ENCODE measurements around the gene LGR6. TPM values are rescaled to one million over a fixed set of nuclear protein-coding genes. Genes with fewer than 3 reads are reported as not detected.

The LGR6 gene
- total RNA-seq, 4 donors from 2014 or later, result 0.12 to 2.8 (median 0.48) TPM

- no peak for TF ChIP-seq POLR2A (IDR thresholded peaks at IDR 0.05)
- TF ChIP-seq POLR2AphosphoS5 (IDR thresholded peaks at IDR 0.05), result no peak
- no peak for TF ChIP-seq EP300 (IDR thresholded peaks at IDR 0.05)
- Histone ChIP-seq H3K4me3 (no peak overlapping the region), H3K9me3 (no peaks in the 10 kb centered on the region), H3K27ac (no peak overlapping the region), H3K36me3 (no peaks in the 10 kb centered on the region), H3K4me1 (no peaks in the 10 kb centered on the region), H3K27me3 (peaks cover 9% of the 10 kb centered on the region)
- ATAC-seq, result no peak
- 86% methylated on average over 1 to 3 of the region's 6 CpGs for WGBS, 2 donors (ENCODE audit: low coverage in 1 of 2)
Measured at GRCh38 chr1:202247104-202247503, 53.5 kb downstream of the LGR6 start.

GRCh38 chr1:202247837-202248795, 54.5 kb downstream of the LGR6 start:
- Histone ChIP-seq H3K4me3 (no peak overlapping the region), H3K9me3 (no peaks in the 10 kb centered on the region), H3K27me3 (peaks cover 19% of the 10 kb centered on the region), H3K4me1 (no peaks in the 10 kb centered on the region), H3K36me3 (no peaks in the 10 kb centered on the region), H3K27ac (no peak overlapping the region)
- WGBS, 2 donors (ENCODE audit: low coverage in 1 of 2), result 50% methylated on average over 2 to 3 of the region's 20 CpGs
- ATAC-seq, result no peak
- TF ChIP-seq CTCF (IDR thresholded peaks at IDR 0.05), result no peak
- TF ChIP-seq POLR2AphosphoS5 (IDR thresholded peaks at IDR 0.05), result no peak
- no peak for TF ChIP-seq EP300 (IDR thresholded peaks at IDR 0.05)
- no peak for TF ChIP-seq POLR2A (IDR thresholded peaks at IDR 0.05)

- H3K9me3 ChIP-seq, result no peaks in the 10 kb centered on the region
- H3K27ac ChIP-seq, result no peak overlapping the region
- no peak for ATAC-seq
- 83 to 92% methylated on average over 5 of the region's 6 CpGs for WGBS, 2 donors (ENCODE audit: low coverage in 1 of 2)
- TF ChIP-seq CTCF (IDR thresholded peaks at IDR 0.05) (no peak), POLR2A (IDR thresholded peaks at IDR 0.05) (no peak), POLR2AphosphoS5 (IDR thresholded peaks at IDR 0.05) (no peak), EP300 (IDR thresholded peaks at IDR 0.05) (no peak)
- no peaks in the 10 kb centered on the region for H3K36me3 ChIP-seq
- H3K4me1 ChIP-seq, result no peaks in the 10 kb centered on the region
- H3K4me3 ChIP-seq, result no peak overlapping the region
- H3K27me3 ChIP-seq, result peaks cover 21% of the 10 kb centered on the region
Measured at GRCh38 chr1:202248861-202249260, 55.3 kb downstream of the LGR6 start.

GRCh38 chr1:202249436-202249835, 55.8 kb downstream of the LGR6 start:
- H3K27ac ChIP-seq, result no peak overlapping the region

GRCh38 chr1:202249846-202250245, 56.2 kb downstream of the LGR6 start:
- Histone ChIP-seq H3K4me3 (no peak overlapping the region), H3K36me3 (no peaks in the 10 kb centered on the region), H3K9me3 (no peaks in the 10 kb centered on the region), H3K27ac (no peak overlapping the region), H3K27me3 (peaks cover 21% of the 10 kb centered on the region), H3K4me1 (no peaks in the 10 kb centered on the region)
- TF ChIP-seq POLR2AphosphoS5 (IDR thresholded peaks at IDR 0.05) (no peak), CTCF (IDR thresholded peaks at IDR 0.05) (no peak), POLR2A (IDR thresholded peaks at IDR 0.05) (no peak), EP300 (IDR thresholded peaks at IDR 0.05) (no peak)
- no peak for ATAC-seq
- 75 to 76% methylated on average over 1 to 2 of the region's 2 CpGs for WGBS, 2 donors (ENCODE audit: low coverage in 1 of 2)

More at GRCh38 chr1:202249436-202249835, 55.8 kb downstream of the LGR6 start:
- TF ChIP-seq POLR2A (IDR thresholded peaks at IDR 0.05), result no peak
- TF ChIP-seq POLR2AphosphoS5 (IDR thresholded peaks at IDR 0.05), result no peak
- no peak for TF ChIP-seq EP300 (IDR thresholded peaks at IDR 0.05)
- Histone ChIP-seq H3K36me3 (no peaks in the 10 kb centered on the region), H3K9me3 (no peaks in the 10 kb centered on the region), H3K4me3 (no peak overlapping the region), H3K4me1 (no peaks in the 10 kb centered on the region), H3K27me3 (peaks cover 21% of the 10 kb centered on the region)
- WGBS, 2 donors (ENCODE audit: low coverage in 1 of 2), result 69 to 75% methylated on average over 6 of the region's 6 CpGs
- ATAC-seq, result no peak

- H3K9me3 ChIP-seq, result no peaks in the 10 kb centered on the region
- WGBS, 2 donors (ENCODE audit: low coverage in 1 of 2), result 74 to 82% methylated on average over 8 to 10 of the region's 10 CpGs
- ATAC-seq, result no peak
- TF ChIP-seq CTCF (IDR thresholded peaks at IDR 0.05) (no peak), POLR2AphosphoS5 (IDR thresholded peaks at IDR 0.05) (no peak), POLR2A (IDR thresholded peaks at IDR 0.05) (no peak), EP300 (IDR thresholded peaks at IDR 0.05) (no peak)
- no peaks in the 10 kb centered on the region for H3K4me1 ChIP-seq
- H3K4me3 ChIP-seq, result no peak overlapping the region
- H3K36me3 ChIP-seq, result no peaks in the 10 kb centered on the region
- H3K27me3 ChIP-seq, result peaks cover 21% of the 10 kb centered on the region
- H3K27ac ChIP-seq, result no peak overlapping the region
Measured at GRCh38 chr1:202250982-202251381, 57.4 kb downstream of the LGR6 start.

All from gastroesophageal sphincter (tissue), 4 donors.